ENCODE data around the gene HOXD11. TPM values are rescaled to one million over a fixed set of nuclear protein-coding genes. Genes with fewer than 3 reads are reported as not detected.

The HOXD11 gene
- total RNA-seq, 2 experiments from 2014 or later, result not detected

GRCh38 chr2:176150584-176151441 is 43.7 kb downstream of the HOXD11 start:
- intact Hi-C loops (cut with micrococcal nuclease; ENCODE audit: unreplicated experiment), result no loop called here
- H3K9me3 ChIP-seq (ENCODE audit: low read length), result no peaks in the 10 kb centered on the region
- no peak overlapping the region for H3K4me2 ChIP-seq (ENCODE audit: low read length)
- H3K4me1 ChIP-seq (ENCODE audit: insufficient read depth, low read length, poor library complexity, severe bottlenecking), result no peaks in the 10 kb centered on the region
- no TSS peak for BruUV-seq (replicated peaks)
- DNase-seq (ENCODE audit: low spot score), result no peak
- no peak overlapping the region for H3K4me3 ChIP-seq (ENCODE audit: low read depth, low read length, poor library complexity, severe bottlenecking)
- POLR2A ChIA-PET, result no interaction called here
- H3K79me2 ChIP-seq (ENCODE audit: insufficient read depth, low read depth, low read length), result no peaks in the 10 kb centered on the region
- H3K9me2 ChIP-seq (ENCODE audit: insufficient read depth, low read length), result no peaks in the 10 kb centered on the region
- CTCF ChIA-PET (ENCODE audit: unreplicated experiment), result no interaction called here
- H2AFZ ChIP-seq (ENCODE audit: low read length), result no peak overlapping the region
- no peak overlapping the region for H3K27ac ChIP-seq (ENCODE audit: low read depth, low read length, poor library complexity, severe bottlenecking)
- no peak for TF ChIP-seq EZH2phosphoT487 (IDR thresholded peaks at IDR 0.05; ENCODE audit: borderline replicate concordance, low read depth, low read length)
- TF ChIP-seq, protein P1, sequence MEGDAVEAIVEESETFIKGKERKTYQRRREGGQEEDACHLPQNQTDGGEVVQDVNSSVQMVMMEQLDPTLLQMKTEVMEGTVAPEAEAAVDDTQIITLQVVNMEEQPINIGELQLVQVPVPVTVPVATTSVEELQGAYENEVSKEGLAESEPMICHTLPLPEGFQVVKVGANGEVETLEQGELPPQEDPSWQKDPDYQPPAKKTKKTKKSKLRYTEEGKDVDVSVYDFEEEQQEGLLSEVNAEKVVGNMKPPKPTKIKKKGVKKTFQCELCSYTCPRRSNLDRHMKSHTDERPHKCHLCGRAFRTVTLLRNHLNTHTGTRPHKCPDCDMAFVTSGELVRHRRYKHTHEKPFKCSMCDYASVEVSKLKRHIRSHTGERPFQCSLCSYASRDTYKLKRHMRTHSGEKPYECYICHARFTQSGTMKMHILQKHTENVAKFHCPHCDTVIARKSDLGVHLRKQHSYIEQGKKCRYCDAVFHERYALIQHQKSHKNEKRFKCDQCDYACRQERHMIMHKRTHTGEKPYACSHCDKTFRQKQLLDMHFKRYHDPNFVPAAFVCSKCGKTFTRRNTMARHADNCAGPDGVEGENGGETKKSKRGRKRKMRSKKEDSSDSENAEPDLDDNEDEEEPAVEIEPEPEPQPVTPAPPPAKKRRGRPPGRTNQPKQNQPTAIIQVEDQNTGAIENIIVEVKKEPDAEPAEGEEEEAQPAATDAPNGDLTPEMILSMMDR (conservative IDR thresholded peaks at IDR 0.05; ENCODE audit: low read length), result no peak
- H3K36me3 ChIP-seq (ENCODE audit: insufficient read depth, low read length), result no peaks in the 10 kb centered on the region
- no peaks in the 10 kb centered on the region for H4K20me1 ChIP-seq (ENCODE audit: insufficient read depth, low read length)

DNA sequence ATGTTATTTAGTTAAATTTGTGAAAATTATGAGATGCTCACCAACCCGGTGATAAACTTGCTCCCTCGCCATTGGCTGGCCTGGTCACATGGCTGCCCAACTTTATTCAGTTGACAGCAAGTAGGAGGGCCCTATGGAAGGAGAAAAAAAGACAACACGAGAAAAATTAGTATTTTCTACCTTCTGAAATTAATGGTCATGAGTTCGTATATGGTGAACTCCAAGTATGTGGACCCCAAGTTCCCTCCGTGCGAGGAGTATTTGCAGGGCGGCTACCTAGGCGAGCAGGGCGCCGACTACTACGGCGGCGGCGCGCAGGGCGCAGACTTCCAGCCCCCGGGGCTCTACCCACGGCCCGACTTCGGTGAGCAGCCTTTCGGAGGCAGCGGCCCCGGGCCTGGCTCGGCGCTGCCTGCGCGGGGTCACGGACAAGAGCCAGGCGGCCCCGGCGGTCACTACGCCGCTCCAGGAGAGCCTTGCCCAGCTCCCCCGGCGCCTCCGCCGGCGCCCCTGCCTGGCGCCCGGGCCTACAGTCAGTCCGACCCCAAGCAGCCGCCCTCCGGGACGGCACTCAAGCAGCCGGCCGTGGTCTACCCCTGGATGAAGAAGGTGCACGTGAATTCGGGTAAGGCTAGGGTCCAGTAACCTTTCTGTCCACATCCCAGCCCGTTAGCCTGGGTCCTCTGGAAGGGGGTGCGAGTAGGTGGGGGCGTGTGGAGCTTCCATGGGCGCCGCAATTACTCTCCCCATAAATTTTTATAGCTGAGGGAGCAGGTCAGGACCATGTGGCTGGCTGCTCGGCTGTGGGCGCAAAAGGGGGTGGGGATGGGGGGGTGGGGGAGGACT is 44.6 kb downstream of the HOXD11 start, which contains the start of gene HOXD4:
Gene HOXD4, plus strand, starts transcription at position 109 of the 846 bp plus-strand sequence. Its CDS starts 84 bp downstream, at position 193.
- H2AFZ ChIP-seq (ENCODE audit: low read length), result no peak within 1 kb of the TSS
- no peak within 1 kb of the TSS for H3K27ac ChIP-seq (ENCODE audit: low read depth, low read length, poor library complexity, severe bottlenecking)
- CTCF ChIA-PET (ENCODE audit: unreplicated experiment), result no interaction called here
- no peak within 1 kb of the TSS for H3K4me3 ChIP-seq (ENCODE audit: low read depth, low read length, poor library complexity, severe bottlenecking)
- DNase-seq (ENCODE audit: low spot score), result no peak
- no peaks in the 10 kb centered on the region for H3K4me1 ChIP-seq (ENCODE audit: insufficient read depth, low read length, poor library complexity, severe bottlenecking)
- H3K36me3 ChIP-seq (ENCODE audit: insufficient read depth, low read length), result no peaks in the 10 kb centered on the region
- H3K9me2 ChIP-seq (ENCODE audit: insufficient read depth, low read length), result no peaks in the 10 kb centered on the region
- no peak for TF ChIP-seq EZH2phosphoT487 (IDR thresholded peaks at IDR 0.05; ENCODE audit: borderline replicate concordance, low read depth, low read length)
- TF ChIP-seq, protein P1 (conservative IDR thresholded peaks at IDR 0.05; ENCODE audit: low read length), result no peak
- no TSS peak for BruUV-seq (replicated peaks)
- POLR2A ChIA-PET, result no interaction called here
- no peaks in the 10 kb centered on the region for H3K79me2 ChIP-seq (ENCODE audit: insufficient read depth, low read depth, low read length)
- H3K9me3 ChIP-seq (ENCODE audit: low read length), result no peaks in the 10 kb centered on the region
- no peak within 1 kb of the TSS for H3K4me2 ChIP-seq (ENCODE audit: low read length)
- intact Hi-C loops (cut with micrococcal nuclease; ENCODE audit: unreplicated experiment), result no loop called here
- no peaks in the 10 kb centered on the region for H4K20me1 ChIP-seq (ENCODE audit: insufficient read depth, low read length)
